ENCODE results near the gene P2RX4. TPM values are rescaled to one million over a fixed set of nuclear protein-coding genes. Genes with fewer than 3 reads are reported as not detected.

Gene P2RX4
- total RNA-seq, 1 experiment from 2014 or later = 17.1 TPM

DNA sequence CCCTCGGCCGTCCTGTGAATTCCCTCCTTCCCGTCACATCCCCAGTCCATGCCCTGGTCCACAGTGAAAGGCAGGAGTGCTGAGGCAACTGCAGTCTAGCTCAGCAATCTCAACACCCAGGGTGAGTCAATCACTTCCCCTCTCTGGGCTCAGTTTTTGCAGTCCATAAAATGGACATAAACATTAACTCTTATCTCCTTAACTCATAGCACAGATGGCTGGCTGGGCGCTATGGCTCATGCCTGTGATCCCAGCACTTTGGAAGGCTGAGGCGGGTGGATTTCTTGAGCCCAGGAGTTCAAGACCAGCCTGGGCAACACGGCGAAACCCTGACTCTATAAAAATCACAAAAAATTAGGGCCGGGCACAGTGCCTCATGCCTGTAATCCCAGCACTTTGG lies 54.2 kb downstream of the P2RX4 start:
- Histone ChIP-seq H3K9ac (ENCODE audit: low read length) (no peak overlapping the region), H3K27ac (ENCODE audit: low read depth, low read length) (no peak overlapping the region), H3K4me2 (ENCODE audit: low read length) (no peak overlapping the region), H3K4me1 (ENCODE audit: control insufficient read depth in 1 of 2, insufficient read depth in 2 of 2, low read length in 2 of 2) (no peaks in the 10 kb centered on the region), H3K4me3 (replicated peaks in 1 of 2; ENCODE audit: low read depth in 1 of 2, low read length in 2 of 2) (no peak overlapping the region), H3K36me3 (ENCODE audit: control insufficient read depth in 1 of 2, insufficient read depth in 2 of 2, low read length in 2 of 2) (peaks cover 28 to 29% of the 10 kb centered on the region in 2 experiments; a peak in 3 of 4 replicates), H3K9me3 (ENCODE audit: control insufficient read depth in 1 of 2, insufficient read depth in 1 of 2, low read depth in 1 of 2, low read length in 2 of 2) (no peaks in the 10 kb centered on the region), H3K79me2 (ENCODE audit: insufficient read depth, low read length) (no peaks in the 10 kb centered on the region), H3K9me2 (ENCODE audit: insufficient read depth) (no peaks in the 10 kb centered on the region), H4K20me1 (ENCODE audit: insufficient read depth) (no peaks in the 10 kb centered on the region), H2AFZ (ENCODE audit: low read depth, low read length, poor library complexity, severe bottlenecking) (no peak overlapping the region), H3K27me3 (ENCODE audit: insufficient read depth, low read length) (no peaks in the 10 kb centered on the region)
- intact Hi-C loops (cut with micrococcal nuclease) = no loop called here
- no TSS peak for BruUV-seq (replicated peaks)
- DNase-seq (ENCODE audit: low read depth, low spot score) (no peak), ATAC-seq (no peak)
- ChIA-PET CTCF (no interaction called here), RAD21 (ENCODE audit: low non-redundant PET in 1 of 2, low total read pairs in 2 of 2, uncharacterized antibody in 2 of 2, unreplicated experiment in 2 of 2) (no interaction called here), POLR2A (no interaction called here)
- TF ChIP-seq SRF (IDR thresholded peaks at IDR 0.05; ENCODE audit: low read depth) (no peak), SIN3A (IDR thresholded peaks at IDR 0.05; ENCODE audit: low read depth) (no peak), ZFX (IDR thresholded peaks at IDR 0.05) (no peak), FOSL1 (IDR thresholded peaks at IDR 0.05; ENCODE audit: low read depth) (no peak), POLR2A (IDR thresholded peaks at IDR 0.05; ENCODE audit: borderline replicate concordance, extremely low read depth, insufficient read depth, insufficient read length) (no peak), EZH2phosphoT487 (IDR thresholded peaks at IDR 0.05; ENCODE audit: borderline replicate concordance) (no peak), RAD21 (IDR thresholded peaks at IDR 0.05; ENCODE audit: low read depth) (no peak), CEBPB (IDR thresholded peaks at IDR 0.05; ENCODE audit: low read depth) (no peak), CBX3 (IDR thresholded peaks at IDR 0.05; ENCODE audit: low read depth) (no peak), YY1 (IDR thresholded peaks at IDR 0.05; ENCODE audit: extremely low read depth, insufficient replicate concordance, low read depth, low read length) (no peak), ELF1 (IDR thresholded peaks at IDR 0.05; ENCODE audit: borderline replicate concordance, low read depth) (no peak), JUND (IDR thresholded peaks at IDR 0.05) (no peak)
- TF ChIP-seq, protein P1, sequence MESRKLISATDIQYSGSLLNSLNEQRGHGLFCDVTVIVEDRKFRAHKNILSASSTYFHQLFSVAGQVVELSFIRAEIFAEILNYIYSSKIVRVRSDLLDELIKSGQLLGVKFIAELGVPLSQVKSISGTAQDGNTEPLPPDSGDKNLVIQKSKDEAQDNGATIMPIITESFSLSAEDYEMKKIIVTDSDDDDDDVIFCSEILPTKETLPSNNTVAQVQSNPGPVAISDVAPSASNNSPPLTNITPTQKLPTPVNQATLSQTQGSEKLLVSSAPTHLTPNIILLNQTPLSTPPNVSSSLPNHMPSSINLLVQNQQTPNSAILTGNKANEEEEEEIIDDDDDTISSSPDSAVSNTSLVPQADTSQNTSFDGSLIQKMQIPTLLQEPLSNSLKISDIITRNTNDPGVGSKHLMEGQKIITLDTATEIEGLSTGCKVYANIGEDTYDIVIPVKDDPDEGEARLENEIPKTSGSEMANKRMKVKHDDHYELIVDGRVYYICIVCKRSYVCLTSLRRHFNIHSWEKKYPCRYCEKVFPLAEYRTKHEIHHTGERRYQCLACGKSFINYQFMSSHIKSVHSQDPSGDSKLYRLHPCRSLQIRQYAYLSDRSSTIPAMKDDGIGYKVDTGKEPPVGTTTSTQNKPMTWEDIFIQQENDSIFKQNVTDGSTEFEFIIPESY (IDR thresholded peaks at IDR 0.05; ENCODE audit: extremely low read depth, insufficient replicate concordance, low read length) = no peak
- TF ChIP-seq, protein P2, sequence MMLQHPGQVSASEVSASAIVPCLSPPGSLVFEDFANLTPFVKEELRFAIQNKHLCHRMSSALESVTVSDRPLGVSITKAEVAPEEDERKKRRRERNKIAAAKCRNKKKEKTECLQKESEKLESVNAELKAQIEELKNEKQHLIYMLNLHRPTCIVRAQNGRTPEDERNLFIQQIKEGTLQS (IDR thresholded peaks at IDR 0.05) = no peak

All from HCT116 (cell line).